Activated CD8-positive, alpha-beta T cell treated with anti-CD3 and anti-CD28 coated beads for 36 hours (primary cell): ENCODE measurements around the gene RBMS3. TPM values are rescaled to one million over a fixed set of nuclear protein-coding genes. Genes with fewer than 3 reads are reported as not detected.

Experiments
- ATAC-seq: fragments of 200-7000 bp; cut with Tn5 transposase; one replicate; pipeline ENCODE4 v1.10.0; 2021; ENCODE audit warnings: mild to moderate bottlenecking, moderate library complexity
- CTCF ChIA-PET: fragments of 350-600 bp; sonication (Branson Sonifier 250); formaldehyde crosslinking; loops from one replicate; lab custom pipeline; 2021; ENCODE audit warnings: antibody characterized with exemption; lab: Charles Lee
- POLR2A ChIA-PET: fragments of 350-600 bp; sonication (Branson Sonifier 250); formaldehyde crosslinking; loops from one replicate; lab custom pipeline; 2021; ENCODE audit warnings: antibody characterized with exemption; lab: Charles Lee
- DNase-seq: peaks from one replicate; pipeline ENCODE4 v3.0.0-alpha.2; 2020
- H3K27ac Mint-ChIP-seq: one replicate; pipeline ENCODE4 v1.8.0; 2021; ENCODE audit warnings: mild to moderate bottlenecking, mixed read lengths
- H3K27me3 Mint-ChIP-seq: one replicate; pipeline ENCODE4 v1.8.0; 2021; ENCODE audit warnings: mixed read lengths
- H3K36me3 Mint-ChIP-seq: one replicate; pipeline ENCODE4 v1.8.0; 2021; ENCODE audit warnings: low read depth, mixed read lengths
- H3K4me1 Mint-ChIP-seq: one replicate; pipeline ENCODE4 v1.8.0; 2021; ENCODE audit warnings: low read depth, mixed read lengths
- H3K4me3 Mint-ChIP-seq: one replicate; pipeline ENCODE4 v1.8.0; 2021; ENCODE audit warnings: mild to moderate bottlenecking, moderate library complexity, mixed read lengths
- H3K9me3 Mint-ChIP-seq: one replicate; pipeline ENCODE4 v1.8.0; 2021; ENCODE audit warnings: mixed read lengths
- CTCF ChIP-seq: fragments of 200-600 bp; IDR thresholded peaks from one replicate; pipeline ENCODE4 v1.8.0; 2022; ENCODE audit warnings: antibody characterized with exemption, mild to moderate bottlenecking
- intact Hi-C: fragments of 100-400 bp; cut with micrococcal nuclease; formaldehyde crosslinking; loops from one replicate; pipeline ENCODE4 v1.10.0; 2022
- total RNA-seq, 2 experiments: library from RNA; stranded (reverse); gene quantifications; one replicate each; pipeline ENCODE4 v1.2.3, GENCODE V29; 2021

Gene RBMS3
- total RNA-seq, 2 experiments from 2014 or later: 2.3 to 2.8 TPM

GRCh38 chr3:29397406-29397805 is 116.5 kb downstream of the RBMS3 start:
- no peak for ATAC-seq
- Mint-ChIP-seq H3K27ac (no peak overlapping the region), H3K9me3 (peaks cover 6% of the 10 kb centered on the region), H3K27me3 (peaks cover 1% of the 10 kb centered on the region), H3K4me1 (no peaks in the 10 kb centered on the region), H3K4me3 (no peak overlapping the region), H3K36me3 (no peaks in the 10 kb centered on the region)
- DNase-seq: no peak
- ChIA-PET POLR2A (interaction anchor here (1.1 kb wide), 1 partner anchor 10 kb away, joined by 3 read pairs; no protein-coding TSS in a partner anchor), CTCF (interaction anchor here (0.6 kb wide), 1 partner anchor 25 kb away, joined by 3 read pairs; no protein-coding TSS in a partner anchor)
- TF ChIP-seq CTCF: no peak
- intact Hi-C loops: no loop called here

- Mint-ChIP-seq H3K9me3 (peaks cover 2% of the 10 kb centered on the region), H3K27ac (no peak overlapping the region), H3K4me1 (no peaks in the 10 kb centered on the region), H3K4me3 (no peak overlapping the region), H3K36me3 (no peaks in the 10 kb centered on the region), H3K27me3 (peaks cover 3% of the 10 kb centered on the region)
- DNase-seq: no peak
- TF ChIP-seq CTCF: no peak
- intact Hi-C loops: no loop called here
- ChIA-PET POLR2A (interaction anchor here (0.6 kb wide), 1 partner anchor 218 kb away, joined by 3 read pairs; no protein-coding TSS in a partner anchor), CTCF (no interaction called here)
- no peak for ATAC-seq
Measured at GRCh38 chr3:29398787-29399186, 117.9 kb downstream of the RBMS3 start.

GRCh38 chr3:29406291-29406832 is 125.5 kb downstream of the RBMS3 start:
- ChIA-PET POLR2A (no interaction called here), CTCF (no interaction called here)
- DNase-seq (no peak), ATAC-seq (no peak)
- Mint-ChIP-seq H3K27me3 (peaks cover 1% of the 10 kb centered on the region), H3K4me3 (no peak overlapping the region), H3K4me1 (no peaks in the 10 kb centered on the region), H3K27ac (no peak overlapping the region), H3K9me3 (no peaks in the 10 kb centered on the region), H3K36me3 (no peaks in the 10 kb centered on the region)
- no peak for TF ChIP-seq CTCF
- intact Hi-C loops: no loop called here

- POLR2A ChIA-PET: no interaction called here
- no peaks in the 10 kb centered on the region for H3K36me3 Mint-ChIP-seq
- no peaks in the 10 kb centered on the region for H3K27me3 Mint-ChIP-seq
- no peak for TF ChIP-seq CTCF
- H3K4me3 Mint-ChIP-seq: no peak overlapping the region
- no peaks in the 10 kb centered on the region for H3K9me3 Mint-ChIP-seq
- intact Hi-C loops: no loop called here
- no peaks in the 10 kb centered on the region for H3K4me1 Mint-ChIP-seq
- H3K27ac Mint-ChIP-seq: no peak overlapping the region
- no peak for DNase-seq
- CTCF ChIA-PET: no interaction called here
- ATAC-seq: no peak
Measured at GRCh38 chr3:29408676-29409075, 127.8 kb downstream of the RBMS3 start.

GRCh38 chr3:29409409-29409808 is 128.5 kb downstream of the RBMS3 start:
- Mint-ChIP-seq H3K4me3 (no peak overlapping the region), H3K27ac (no peak overlapping the region), H3K27me3 (no peaks in the 10 kb centered on the region), H3K36me3 (no peaks in the 10 kb centered on the region), H3K9me3 (no peaks in the 10 kb centered on the region), H3K4me1 (no peaks in the 10 kb centered on the region)
- no peak for TF ChIP-seq CTCF
- ChIA-PET CTCF (no interaction called here), POLR2A (no interaction called here)
- intact Hi-C loops: no loop called here
- no peak for ATAC-seq
- DNase-seq: no peak
